Measurements from ENCODE around the gene HRH3. TPM values are rescaled to one million over a fixed set of nuclear protein-coding genes. Genes with fewer than 3 reads are reported as not detected.

HRH3 gene
- total RNA-seq, 4 donors from 2014 or later, result not detected

DNA sequence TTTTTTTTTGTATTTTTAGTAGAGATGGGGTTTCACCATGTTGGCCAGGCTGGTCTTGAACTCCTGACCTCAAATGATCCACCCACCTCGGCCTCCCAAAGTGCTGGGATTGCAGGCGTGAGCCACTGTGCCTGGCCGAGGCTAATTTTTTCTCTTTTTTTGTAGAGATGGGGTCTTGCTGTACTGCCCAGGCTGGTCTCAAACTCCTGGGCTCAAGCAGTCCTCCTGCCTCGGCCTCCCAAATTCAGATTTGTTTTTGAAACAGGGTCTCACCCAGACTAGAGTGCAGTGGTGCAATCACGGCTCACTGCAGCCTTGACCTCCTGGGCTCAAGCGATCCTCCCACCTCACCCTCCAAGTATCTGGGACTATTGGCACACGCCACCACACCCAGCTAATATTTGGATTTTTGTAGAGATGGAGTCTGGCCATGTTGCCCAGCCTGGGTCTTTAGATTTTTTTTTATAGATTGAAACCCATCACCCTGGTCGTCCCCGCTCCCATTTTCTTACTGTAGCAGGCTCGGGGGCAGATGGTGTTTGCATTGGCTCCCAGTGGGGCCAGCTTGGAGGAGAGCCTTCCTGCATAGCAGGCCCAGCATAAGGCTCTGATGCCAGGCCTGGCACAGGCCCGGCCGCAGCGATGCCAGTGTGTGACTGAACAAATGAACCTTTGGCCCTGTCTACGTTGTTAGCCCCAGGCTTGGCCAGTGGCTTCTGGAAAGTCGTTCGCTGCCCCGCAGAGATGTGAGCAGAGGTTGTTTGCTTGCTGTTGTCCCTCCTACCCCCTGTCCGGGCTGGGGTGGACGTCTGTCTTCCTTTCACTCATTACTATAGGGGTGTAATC is 41.5 kb downstream of the HRH3 start:
- intact Hi-C loops (cut with DNase I; ENCODE audit: low total_unique reads) (no loop called here), in situ Hi-C loops (cut with MboI; ENCODE audit: low sequenced_read_pairs in 4 of 4) (loop anchor here in 1 of 4 donors (25.0 kb wide), 1 partner anchor 209 kb away; the partner anchor contains the start of gene RPS21)
- H3K27ac ChIP-seq, result no peak overlapping the region
- no peak for DNase-seq
- H3K27me3 ChIP-seq, result no peaks in the 10 kb centered on the region
- no peak for TF ChIP-seq POLR2A (IDR thresholded peaks at IDR 0.05)
- TF ChIP-seq, protein P1, sequence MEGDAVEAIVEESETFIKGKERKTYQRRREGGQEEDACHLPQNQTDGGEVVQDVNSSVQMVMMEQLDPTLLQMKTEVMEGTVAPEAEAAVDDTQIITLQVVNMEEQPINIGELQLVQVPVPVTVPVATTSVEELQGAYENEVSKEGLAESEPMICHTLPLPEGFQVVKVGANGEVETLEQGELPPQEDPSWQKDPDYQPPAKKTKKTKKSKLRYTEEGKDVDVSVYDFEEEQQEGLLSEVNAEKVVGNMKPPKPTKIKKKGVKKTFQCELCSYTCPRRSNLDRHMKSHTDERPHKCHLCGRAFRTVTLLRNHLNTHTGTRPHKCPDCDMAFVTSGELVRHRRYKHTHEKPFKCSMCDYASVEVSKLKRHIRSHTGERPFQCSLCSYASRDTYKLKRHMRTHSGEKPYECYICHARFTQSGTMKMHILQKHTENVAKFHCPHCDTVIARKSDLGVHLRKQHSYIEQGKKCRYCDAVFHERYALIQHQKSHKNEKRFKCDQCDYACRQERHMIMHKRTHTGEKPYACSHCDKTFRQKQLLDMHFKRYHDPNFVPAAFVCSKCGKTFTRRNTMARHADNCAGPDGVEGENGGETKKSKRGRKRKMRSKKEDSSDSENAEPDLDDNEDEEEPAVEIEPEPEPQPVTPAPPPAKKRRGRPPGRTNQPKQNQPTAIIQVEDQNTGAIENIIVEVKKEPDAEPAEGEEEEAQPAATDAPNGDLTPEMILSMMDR (IDR thresholded peaks at IDR 0.05 in 4 of 5, conservative IDR thresholded peaks at IDR 0.05 in 1 of 5), result no peak
- no peaks in the 10 kb centered on the region for H3K9me3 ChIP-seq
- H3K36me3 ChIP-seq, result peaks cover 0 to 33% of the 10 kb centered on the region in 2 donors
- ATAC-seq, result no peak
- H3K4me1 ChIP-seq, result peaks cover 5 to 7% of the 10 kb centered on the region in 2 donors
- no peak overlapping the region for H3K4me3 ChIP-seq

DNA sequence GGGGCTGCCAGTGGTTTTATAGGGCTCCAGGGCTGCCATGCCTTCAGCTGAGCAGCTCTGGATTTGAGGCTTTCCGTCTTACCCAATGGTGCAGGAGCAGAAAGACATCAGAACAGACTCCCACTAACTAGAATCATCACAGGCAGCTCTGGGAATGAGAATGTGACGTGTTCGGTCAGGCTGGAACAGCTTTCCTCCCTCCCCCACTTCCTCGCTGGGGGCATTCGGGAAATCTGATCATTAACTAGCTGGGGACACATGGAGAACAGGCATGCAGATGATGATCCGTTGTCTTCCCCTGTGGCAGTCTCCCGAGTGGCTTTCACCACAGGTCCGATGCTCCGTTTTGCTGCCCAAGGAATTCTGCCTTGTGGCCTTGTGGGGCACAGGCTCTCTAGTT is 42.8 kb downstream of the HRH3 start:
- in situ Hi-C loops (cut with MboI; ENCODE audit: low sequenced_read_pairs in 4 of 4), result loop anchor here in 1 of 4 donors (25.0 kb wide), 1 partner anchor 210 kb away; the partner anchor contains the start of gene RPS21

DNA sequence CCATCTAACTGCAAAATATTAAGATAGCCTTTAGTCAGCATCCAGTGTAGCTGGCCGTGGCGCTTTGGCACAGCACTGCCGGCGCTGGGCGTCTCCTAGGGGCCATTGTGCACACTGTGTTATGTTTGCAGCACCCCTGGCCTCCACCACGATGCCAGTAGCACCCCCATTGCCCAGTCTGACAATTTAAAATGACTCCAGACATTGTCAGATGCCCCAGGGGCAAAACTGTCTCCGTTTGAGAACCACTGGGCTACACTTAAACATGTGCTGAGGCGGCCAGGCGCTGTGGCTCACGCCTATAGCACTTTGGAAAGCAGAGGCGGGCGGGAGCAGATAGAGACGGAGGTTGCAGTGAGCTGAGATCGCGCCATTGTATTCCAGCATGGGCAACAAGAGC is 43.2 kb downstream of the HRH3 start:
- H3K36me3 ChIP-seq, result peaks cover 0 to 44% of the 10 kb centered on the region in 2 donors

More for the DNA sequence above, 42.8 kb downstream of the HRH3 start:
- Histone ChIP-seq H3K27ac (no peak overlapping the region), H3K4me1 (peaks cover 3 to 5% of the 10 kb centered on the region in 2 donors), H3K27me3 (no peaks in the 10 kb centered on the region), H3K9me3 (no peaks in the 10 kb centered on the region), H3K4me3 (no peak overlapping the region), H3K36me3 (peaks cover 0 to 44% of the 10 kb centered on the region in 2 donors)
- intact Hi-C loops (cut with DNase I; ENCODE audit: low total_unique reads), result no loop called here
- no peak for TF ChIP-seq POLR2A (IDR thresholded peaks at IDR 0.05)
- TF ChIP-seq, protein P1 (IDR thresholded peaks at IDR 0.05 in 4 of 5, conservative IDR thresholded peaks at IDR 0.05 in 1 of 5), result no peak
- ATAC-seq, result no peak
- DNase-seq, result no peak

DNA sequence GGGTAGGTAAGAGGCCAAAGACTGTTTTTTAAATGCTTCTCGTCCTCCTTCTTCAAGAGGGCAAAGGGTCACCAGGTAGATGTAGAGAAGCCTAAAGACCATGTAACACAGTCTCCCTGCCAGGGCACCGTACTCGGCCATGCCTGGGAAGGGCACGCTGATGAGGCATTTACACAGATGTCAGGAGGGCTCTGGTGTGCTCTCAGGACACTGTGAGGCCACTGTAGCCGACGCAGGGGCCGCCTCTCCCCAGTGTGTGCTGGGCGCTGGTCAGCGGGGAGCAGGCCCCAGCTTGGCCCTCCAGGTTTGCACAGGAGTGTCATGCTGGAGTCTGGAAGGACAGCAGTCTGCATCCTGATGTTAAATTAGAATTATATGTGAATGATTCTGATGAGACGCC is 44.4 kb downstream of the HRH3 start:
- DNase-seq, result no peak
- intact Hi-C loops (cut with DNase I; ENCODE audit: low total_unique reads) (no loop called here), in situ Hi-C loops (cut with MboI; ENCODE audit: low sequenced_read_pairs in 4 of 4) (loop anchor here in 1 of 4 donors (25.0 kb wide), 1 partner anchor 212 kb away; the partner anchor contains the start of gene RPS21)
- Histone ChIP-seq H3K4me1 (no peaks in the 10 kb centered on the region), H3K27me3 (no peaks in the 10 kb centered on the region), H3K27ac (no peak overlapping the region), H3K4me3 (no peak overlapping the region), H3K9me3 (no peaks in the 10 kb centered on the region), H3K36me3 (peaks cover 0 to 44% of the 10 kb centered on the region in 2 donors)
- TF ChIP-seq, protein P1 (IDR thresholded peaks at IDR 0.05 in 4 of 5, conservative IDR thresholded peaks at IDR 0.05 in 1 of 5), result no peak
- no peak for TF ChIP-seq POLR2A (IDR thresholded peaks at IDR 0.05)
- no peak for ATAC-seq

More for the DNA sequence above, 43.2 kb downstream of the HRH3 start:
- intact Hi-C loops (cut with DNase I; ENCODE audit: low total_unique reads) (no loop called here), in situ Hi-C loops (cut with MboI; ENCODE audit: low sequenced_read_pairs in 4 of 4) (loop anchor here in 1 of 4 donors (25.0 kb wide), 1 partner anchor 210 kb away; the partner anchor contains the start of gene RPS21)
- TF ChIP-seq, protein P1 (IDR thresholded peaks at IDR 0.05 in 4 of 5, conservative IDR thresholded peaks at IDR 0.05 in 1 of 5), result no peak
- TF ChIP-seq POLR2A (IDR thresholded peaks at IDR 0.05), result no peak
- no peak for DNase-seq
- H3K4me1 ChIP-seq, result peaks cover 0 to 2% of the 10 kb centered on the region in 2 donors
- no peak for ATAC-seq
- H3K27ac ChIP-seq, result no peak overlapping the region
- H3K9me3 ChIP-seq, result no peaks in the 10 kb centered on the region
- no peak overlapping the region for H3K4me3 ChIP-seq
- H3K27me3 ChIP-seq, result no peaks in the 10 kb centered on the region

Data from gastrocnemius medialis (tissue), 4 donors.